HepG2 (cell line): ENCODE data around the gene PPP1R9B. TPM values are rescaled to one million over a fixed set of nuclear protein-coding genes. Genes with fewer than 3 reads are reported as not detected.
A peak's percentile ranks its signal among the peaks of the same experiment; 100 is the strongest.

Experiments used
- BHLHE40 ChIP-seq: IDR thresholded peaks from 2 replicates; pipeline ENCODE4 v1.6.1; 2011; ENCODE audit warnings: low read length, improper control_type of control experiment
- DNMT3B ChIP-seq: conservative IDR thresholded peaks from 2 replicates; pipeline ENCODE4 v1.6.1; 2016; ENCODE audit warnings: missing biosample characterization, control low read depth
- HDAC1 ChIP-seq: sonication (generic); formaldehyde crosslinking; IDR thresholded peaks from 2 replicates; pipeline ENCODE4 v1.5.1; 2020; ENCODE audit warnings: mild to moderate bottlenecking, missing genetic modification reagents
- HDAC2 ChIP-seq: sonication (generic); formaldehyde crosslinking; IDR thresholded peaks from 2 replicates; pipeline ENCODE4 v1.4.0; 2020; ENCODE audit warnings: missing genetic modification reagents
- MBD4 ChIP-seq: IDR thresholded peaks from 2 replicates; pipeline ENCODE4 v1.6.1; 2012; ENCODE audit warnings: low read length, inconsistent platforms, borderline replicate concordance
- MIER2 ChIP-seq: IDR thresholded peaks from 2 replicates; pipeline ENCODE4 v1.6.1; 2016; ENCODE audit warnings: missing biosample characterization, missing genetic modification reagents
- MXD3 ChIP-seq: IDR thresholded peaks from 2 replicates; pipeline ENCODE4 v1.6.1; 2016; ENCODE audit warnings: mild to moderate bottlenecking, missing biosample characterization, missing genetic modification reagents
- TCF12 ChIP-seq, 2 experiments: fragments of 450-650 bp in 1 of 2; sonication (generic) in 1 of 2; formaldehyde crosslinking in 1 of 2; IDR thresholded peaks; 2 replicates each; pipeline versions ENCODE4 v1.6.1 to v1.8.0; 2017 to 2022; ENCODE audit warnings: antibody characterized with exemption in 1 of 2, mild to moderate bottlenecking in 1 of 2, missing genetic modification reagents in 1 of 2, moderate library complexity in 1 of 2
- ZBTB14 ChIP-seq: sonication (generic); formaldehyde crosslinking; IDR thresholded peaks from 2 replicates; pipeline ENCODE4 v1.4.0; 2020; ENCODE audit warnings: missing genetic modification reagents
- ZBTB33 ChIP-seq: sonication (generic); formaldehyde crosslinking; IDR thresholded peaks from 2 replicates; pipeline ENCODE4 v1.4.0; 2020; ENCODE audit warnings: missing genetic modification reagents
- ZFP37 ChIP-seq: sonication (generic); formaldehyde crosslinking; IDR thresholded peaks from 2 replicates; pipeline ENCODE4 v1.4.0; 2020; ENCODE audit warnings: missing genetic modification reagents, borderline replicate concordance
- ZNF407 ChIP-seq: sonication (generic); formaldehyde crosslinking; IDR thresholded peaks from one replicate; pipeline ENCODE4 v1.5.1; 2020; ENCODE audit warnings: mild to moderate bottlenecking, missing genetic modification reagents; ENCODE audit errors: not compliant biosample characterization
- ZNF768 ChIP-seq: sonication (generic); formaldehyde crosslinking; IDR thresholded peaks from 2 replicates; pipeline ENCODE4 v1.4.0; 2020; ENCODE audit warnings: missing genetic modification reagents
- ZSCAN31 ChIP-seq: sonication (generic); formaldehyde crosslinking; IDR thresholded peaks from 2 replicates; pipeline ENCODE4 v1.5.0; 2020; ENCODE audit warnings: low read depth, mild to moderate bottlenecking, missing genetic modification reagents
- polyA plus RNA-seq, 8 experiments: library from polyadenylated mRNA; depleted of rRNA in 3 of 8; stranded (reverse) in 7 of 8; unstranded in 1 of 8; fragments of >200 nt; fragmentation: Illumina TruSeq in 4 of 8; extraction: Trizol in 4 of 8; gene quantifications; 2 replicates each; pipeline versions ENCODE4 v1.2.1 to v1.2.3, GENCODE V29; 2011 to 2016; ENCODE audit warnings: low read depth in 4 of 8, missing spikeins in 1 of 8, mixed read lengths in 1 of 8; ENCODE audit not compliant: insufficient read depth in 1 of 8
- total RNA-seq, 5 experiments: library from RNA; depleted of rRNA; stranded (reverse); fragments of >200 nt; fragmentation: Illumina TruSeq; extraction: Trizol; gene quantifications; 2 replicates each; pipeline ENCODE4 v1.2.3, GENCODE V29; 2016; ENCODE audit warnings: low read depth in 1 of 5

Gene PPP1R9B
- total and polyA plus RNA-seq, 2 of the 13 experiments (the other 11 are each of a cell fraction or from before 2014, with no cell fraction given), result 9.4 to 15.8 TPM

- TF ChIP-seq TCF12 (IDR thresholded peaks at IDR 0.05) (no peak), TCF12 (CRISPR knock-in tag; IDR thresholded peaks at IDR 0.05) (no peak), ZBTB33 (CRISPR knock-in tag) (no peak), ZNF407 (CRISPR knock-in tag) (peak; percentile 61), ZSCAN31 (peak; percentile 35; the same call in 1 of the 2 replicates), MBD4 (no peak), ZFP37 (CRISPR knock-in tag) (peak; percentile 8; the same call in 1 of the 2 replicates), BHLHE40 (peak; percentile 63; the same call in 1 of the 2 replicates), ZNF768 (peak; percentile 57; the same call in 1 of the 2 replicates), DNMT3B (CRISPR knock-in tag) (peak; percentile 80; the same call in 1 of the 2 replicates), MIER2 (CRISPR knock-in tag) (0 out of 2 replicates have a peak, but pooled peaks have one; percentile 48), HDAC2 (peak; percentile 51; the same call in 1 of the 2 replicates), MXD3 (CRISPR knock-in tag) (peak; percentile 43; the same call in 1 of the 2 replicates), ZBTB14 (CRISPR knock-in tag) (peak; percentile 49; the same call in 1 of the 2 replicates), HDAC1 (0 out of 2 replicates have a peak, but pooled peaks have one; percentile 40)
Observed at GRCh38 chr17:50161023-50161910, 10.8 kb upstream of the PPP1R9B start (continued).
